GM23338 (cell line): Measurements from ENCODE around the gene EXOC5.

Experiments used
- CREB1 ChIP-seq: fragments of 250-450 bp; sonication (Bioruptor Pico); IDR thresholded peaks from 2 replicates; pipeline ENCODE4 v1.5.0; 2020; ENCODE audit warnings: low read depth, mild to moderate bottlenecking, moderate library complexity
- EZH2 ChIP-seq: fragments of 200-600 bp; sonication (generic); IDR thresholded peaks from one replicate; pipeline ENCODE4 v1.8.0; 2017; ENCODE audit warnings: antibody characterized with exemption, mild to moderate bottlenecking, low read depth; ENCODE audit not compliant: unreplicated experiment
- EZH2phosphoT487 ChIP-seq: fragments of 200-600 bp; sonication (generic); IDR thresholded peaks from one replicate; pipeline ENCODE4 v1.8.1; 2018; ENCODE audit warnings: antibody characterized with exemption; ENCODE audit not compliant: unreplicated experiment
- JUNB ChIP-seq: IDR thresholded peaks from one replicate; pipeline ENCODE4 v1.6.1; 2016; ENCODE audit warnings: antibody characterized with exemption; ENCODE audit not compliant: unreplicated experiment
- NANOG ChIP-seq: IDR thresholded peaks from 2 replicates; pipeline ENCODE4 v1.6.1; 2016; ENCODE audit warnings: antibody characterized with exemption, borderline replicate concordance
- POLR2AphosphoS5 ChIP-seq: IDR thresholded peaks from 2 replicates; pipeline ENCODE4 v1.6.1; 2016; ENCODE audit warnings: antibody characterized with exemption, low read depth
- REST ChIP-seq: IDR thresholded peaks from one replicate; pipeline ENCODE4 v1.6.1; 2018; ENCODE audit warnings: antibody characterized with exemption; ENCODE audit not compliant: unreplicated experiment
- STAT1 ChIP-seq: IDR thresholded peaks from one replicate; pipeline ENCODE4 v1.6.1; 2016; ENCODE audit warnings: antibody characterized with exemption; ENCODE audit not compliant: unreplicated experiment
- ZNF114 ChIP-seq: fragments of 250-450 bp; sonication (Bioruptor Pico); IDR thresholded peaks from 2 replicates; pipeline ENCODE4 v1.5.0; 2020; ENCODE audit warnings: mild to moderate bottlenecking, moderate library complexity
- ZNF331 ChIP-seq: fragments of 250-450 bp; sonication (Bioruptor Pico); IDR thresholded peaks from 2 replicates; pipeline ENCODE4 v1.5.0; 2020; ENCODE audit warnings: low read depth, mild to moderate bottlenecking, moderate library complexity
- ZNF462 ChIP-seq: fragments of 250-450 bp; sonication (Bioruptor Pico); IDR thresholded peaks from 2 replicates; pipeline ENCODE4 v1.5.0; 2020; ENCODE audit warnings: mild to moderate bottlenecking, moderate library complexity
- TF ChIP-seq, protein P1 (sequence below), 2 experiments: fragments of 200-600 bp in 1 of 2; sonication (generic) in 1 of 2; conservative IDR thresholded peaks; 2 replicates each; pipeline versions ENCODE4 v1.5.1 to v1.6.1; 2016 to 2017; ENCODE audit warnings: antibody characterized with exemption in 2 of 2, low read depth in 2 of 2, mild to moderate bottlenecking in 2 of 2, moderate library complexity in 1 of 2
- TF ChIP-seq, protein P2 (sequence below): IDR thresholded peaks from 2 replicates; pipeline ENCODE4 v1.6.1; 2016; ENCODE audit warnings: antibody characterized with exemption

DNA sequence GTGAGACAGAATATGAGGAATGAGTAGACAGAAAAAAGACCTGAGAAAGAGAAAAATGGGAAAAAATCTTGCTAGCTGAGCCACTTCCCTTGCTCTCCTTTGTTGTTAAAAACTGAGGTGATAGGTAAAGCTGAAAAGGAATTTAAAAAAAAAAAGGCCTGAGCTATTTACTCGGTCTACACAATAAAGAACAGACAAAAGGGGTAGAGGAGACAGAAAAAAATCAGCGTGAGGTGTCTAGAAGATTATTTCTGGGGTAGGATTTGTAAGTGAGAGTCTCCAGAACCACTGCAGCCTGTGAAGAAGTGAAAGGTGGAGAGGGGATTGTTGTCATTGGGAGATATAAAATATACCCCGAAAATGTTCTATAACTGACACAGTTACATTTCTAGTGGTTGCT lies 98.8 kb downstream of the EXOC5 start:
- TF ChIP-seq EZH2, result no peak
- TF ChIP-seq, protein P1, sequence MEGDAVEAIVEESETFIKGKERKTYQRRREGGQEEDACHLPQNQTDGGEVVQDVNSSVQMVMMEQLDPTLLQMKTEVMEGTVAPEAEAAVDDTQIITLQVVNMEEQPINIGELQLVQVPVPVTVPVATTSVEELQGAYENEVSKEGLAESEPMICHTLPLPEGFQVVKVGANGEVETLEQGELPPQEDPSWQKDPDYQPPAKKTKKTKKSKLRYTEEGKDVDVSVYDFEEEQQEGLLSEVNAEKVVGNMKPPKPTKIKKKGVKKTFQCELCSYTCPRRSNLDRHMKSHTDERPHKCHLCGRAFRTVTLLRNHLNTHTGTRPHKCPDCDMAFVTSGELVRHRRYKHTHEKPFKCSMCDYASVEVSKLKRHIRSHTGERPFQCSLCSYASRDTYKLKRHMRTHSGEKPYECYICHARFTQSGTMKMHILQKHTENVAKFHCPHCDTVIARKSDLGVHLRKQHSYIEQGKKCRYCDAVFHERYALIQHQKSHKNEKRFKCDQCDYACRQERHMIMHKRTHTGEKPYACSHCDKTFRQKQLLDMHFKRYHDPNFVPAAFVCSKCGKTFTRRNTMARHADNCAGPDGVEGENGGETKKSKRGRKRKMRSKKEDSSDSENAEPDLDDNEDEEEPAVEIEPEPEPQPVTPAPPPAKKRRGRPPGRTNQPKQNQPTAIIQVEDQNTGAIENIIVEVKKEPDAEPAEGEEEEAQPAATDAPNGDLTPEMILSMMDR (conservative IDR thresholded peaks at IDR 0.05; ENCODE audit: low read depth in 2 of 2), result no peak
- TF ChIP-seq JUNB, result no peak
- TF ChIP-seq REST, result no peak
- no peak for TF ChIP-seq ZNF331 (CRISPR knock-in tag)
- TF ChIP-seq, protein P2, sequence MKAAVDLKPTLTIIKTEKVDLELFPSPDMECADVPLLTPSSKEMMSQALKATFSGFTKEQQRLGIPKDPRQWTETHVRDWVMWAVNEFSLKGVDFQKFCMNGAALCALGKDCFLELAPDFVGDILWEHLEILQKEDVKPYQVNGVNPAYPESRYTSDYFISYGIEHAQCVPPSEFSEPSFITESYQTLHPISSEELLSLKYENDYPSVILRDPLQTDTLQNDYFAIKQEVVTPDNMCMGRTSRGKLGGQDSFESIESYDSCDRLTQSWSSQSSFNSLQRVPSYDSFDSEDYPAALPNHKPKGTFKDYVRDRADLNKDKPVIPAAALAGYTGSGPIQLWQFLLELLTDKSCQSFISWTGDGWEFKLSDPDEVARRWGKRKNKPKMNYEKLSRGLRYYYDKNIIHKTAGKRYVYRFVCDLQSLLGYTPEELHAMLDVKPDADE, result no peak
- no peak for TF ChIP-seq EZH2phosphoT487
- no peak for TF ChIP-seq CREB1
- TF ChIP-seq ZNF114 (CRISPR knock-in tag), result no peak
- no peak for TF ChIP-seq POLR2AphosphoS5
- TF ChIP-seq STAT1, result no peak
- TF ChIP-seq NANOG, result no peak
- no peak for TF ChIP-seq ZNF462 (CRISPR knock-in tag)
